Mesenchymal stem cell (in vitro differentiated cells and primary cell): ENCODE measurements around the gene SCN3A.

Source experiments
- DNase-seq: peaks from one replicate; pipeline ENCODE4 v3.0.0-alpha.2; 2013
- H2AFZ ChIP-seq: one replicate; pipeline ENCODE4 v1.6.1; 2013; ENCODE audit warnings: low read depth, mild to moderate bottlenecking, control low read depth, inconsistent platforms, low read length, moderate library complexity
- H2AK5ac ChIP-seq: 2 replicates; pipeline ENCODE4 v1.6.1; 2013; ENCODE audit warnings: low read length, moderate library complexity, mild to moderate bottlenecking, inconsistent platforms; ENCODE audit not compliant: severe bottlenecking
- H2BK120ac ChIP-seq: one replicate; pipeline ENCODE4 v1.6.1; 2013; ENCODE audit warnings: low read depth, mild to moderate bottlenecking, inconsistent platforms, low read length, moderate library complexity
- H2BK12ac ChIP-seq, 2 experiments: one replicate each; pipeline ENCODE4 v1.6.1; 2013; ENCODE audit warnings: inconsistent platforms in 2 of 2, low read length in 2 of 2, mild to moderate bottlenecking in 2 of 2, moderate library complexity in 2 of 2, control low read depth in 1 of 2
- H2BK15ac ChIP-seq: one replicate; pipeline ENCODE4 v1.6.1; 2013; ENCODE audit warnings: mild to moderate bottlenecking, low read depth, inconsistent platforms; ENCODE audit not compliant: poor library complexity, severe bottlenecking
- H2BK5ac ChIP-seq: 2 replicates; pipeline ENCODE4 v1.6.1; 2013; ENCODE audit warnings: low read depth, mild to moderate bottlenecking, low read length, control low read depth, inconsistent platforms; ENCODE audit not compliant: poor library complexity, severe bottlenecking
- H3K14ac ChIP-seq, 2 experiments: one replicate each; pipeline ENCODE4 v1.6.1; 2013; ENCODE audit warnings: inconsistent platforms in 2 of 2, low read length in 2 of 2, control low read depth in 1 of 2, mild to moderate bottlenecking in 1 of 2, moderate library complexity in 1 of 2
- H3K18ac ChIP-seq, 2 experiments: one replicate each; pipeline ENCODE4 v1.6.1; 2013; ENCODE audit warnings: inconsistent platforms in 2 of 2, low read length in 2 of 2, control low read depth in 1 of 2, low read depth in 1 of 2, mild to moderate bottlenecking in 1 of 2
- H3K23ac ChIP-seq, 2 experiments: one replicate each; pipeline ENCODE4 v1.6.1; 2013; ENCODE audit warnings: inconsistent platforms in 2 of 2, low read length in 2 of 2, mild to moderate bottlenecking in 2 of 2, moderate library complexity in 2 of 2, control low read depth in 1 of 2
- H3K27ac ChIP-seq: 2 replicates; pipeline ENCODE4 v1.5.1; 2013; ENCODE audit warnings: mild to moderate bottlenecking, moderate library complexity, low read length, control low read depth, inconsistent platforms; ENCODE audit not compliant: poor library complexity, severe bottlenecking
- H3K27me3 ChIP-seq, 2 experiments: 2 replicates each; pipeline versions ENCODE4 v1.6.1 to v1.7.0; 2013; ENCODE audit warnings: low read length in 2 of 2, mild to moderate bottlenecking in 2 of 2, moderate library complexity in 2 of 2, control low read depth in 1 of 2, inconsistent platforms in 1 of 2; ENCODE audit not compliant: control insufficient read depth in 1 of 2, insufficient read depth in 1 of 2
- H3K36me3 ChIP-seq, 2 experiments: 2 replicates each; pipeline versions ENCODE4 v1.6.1 to v1.7.0; 2013; ENCODE audit warnings: low read length in 2 of 2, control low read depth in 1 of 2, inconsistent platforms in 1 of 2, low read depth in 1 of 2, mild to moderate bottlenecking in 1 of 2; ENCODE audit not compliant: insufficient read depth in 2 of 2, control insufficient read depth in 1 of 2
- H3K4ac ChIP-seq, 2 experiments: one replicate each; pipeline ENCODE4 v1.6.1; 2013; ENCODE audit warnings: inconsistent platforms in 2 of 2, low read length in 2 of 2, mild to moderate bottlenecking in 2 of 2, moderate library complexity in 2 of 2, control low read depth in 1 of 2, low read depth in 1 of 2
- H3K4me1 ChIP-seq: 2 replicates; pipeline ENCODE4 v1.6.1; 2013; ENCODE audit warnings: low read depth, low read length, control low read depth; ENCODE audit not compliant: control insufficient read depth, insufficient read depth
- H3K4me2 ChIP-seq: 2 replicates; pipeline ENCODE4 v1.6.1; 2013; ENCODE audit warnings: low read length, mild to moderate bottlenecking, inconsistent platforms; ENCODE audit not compliant: poor library complexity, severe bottlenecking
- H3K4me3 ChIP-seq, 2 experiments: 2 replicates each; pipeline versions ENCODE4 v1.5.1 to v1.7.0; 2013; ENCODE audit warnings: low read length in 2 of 2, mild to moderate bottlenecking in 2 of 2, control low read depth in 1 of 2, low read depth in 1 of 2; ENCODE audit not compliant: insufficient read depth in 1 of 2
- H3K79me1 ChIP-seq: replicated peaks from 2 replicates; pipeline ENCODE4 v1.6.1; 2013; ENCODE audit warnings: mild to moderate bottlenecking, control low read depth, low read length, inconsistent platforms; ENCODE audit not compliant: poor library complexity, severe bottlenecking
- H3K9ac ChIP-seq: 2 replicates; pipeline ENCODE4 v1.7.0; 2013; ENCODE audit warnings: mild to moderate bottlenecking, low read length, moderate library complexity
- H3K9me3 ChIP-seq: 2 replicates; pipeline ENCODE4 v1.7.0; 2013; ENCODE audit warnings: mild to moderate bottlenecking, low read length; ENCODE audit not compliant: control insufficient read depth
- H4K8ac ChIP-seq: one replicate; pipeline ENCODE4 v1.6.1; 2013; ENCODE audit warnings: inconsistent platforms, mild to moderate bottlenecking, low read length, moderate library complexity
- H4K91ac ChIP-seq: one replicate; pipeline ENCODE4 v1.6.1; 2013; ENCODE audit warnings: mild to moderate bottlenecking, low read length, inconsistent platforms
- WGBS: methylation state at CpG from one replicate; pipeline ENCODE4 v1.1.7; 2013; ENCODE audit warnings: mixed read lengths; 5-methylcytosine and 5-hydroxymethylcytosine counted together

Gene SCN3A

GRCh38 chr2:165245081-165245793, 41.4 kb upstream of the SCN3A start:
- Histone ChIP-seq H3K4me3 (no peak overlapping the region), H3K4me2 (no peak overlapping the region), H3K14ac (no peak overlapping the region), H2BK15ac (no peak overlapping the region), H2BK12ac (no peak overlapping the region), H3K27me3 (no peaks in the 10 kb centered on the region), H3K27ac (no peak overlapping the region), H3K9me3 (no peaks in the 10 kb centered on the region), H4K91ac (no peak overlapping the region), H2AK5ac (no peak overlapping the region), H3K4ac (no peak overlapping the region), H3K79me1 (no peaks in the 10 kb centered on the region), H3K4me1 (no peaks in the 10 kb centered on the region), H3K36me3 (no peaks in the 10 kb centered on the region), H3K9ac (no peak overlapping the region), H2BK120ac (no peak overlapping the region), H2AFZ (no peak overlapping the region), H4K8ac (no peak overlapping the region), H3K23ac (no peak overlapping the region), H3K18ac (no peak overlapping the region), H2BK5ac (no peak overlapping the region)
- no peak for DNase-seq
- WGBS: 32% methylated on average over 4 of the region's 5 CpGs

DNA sequence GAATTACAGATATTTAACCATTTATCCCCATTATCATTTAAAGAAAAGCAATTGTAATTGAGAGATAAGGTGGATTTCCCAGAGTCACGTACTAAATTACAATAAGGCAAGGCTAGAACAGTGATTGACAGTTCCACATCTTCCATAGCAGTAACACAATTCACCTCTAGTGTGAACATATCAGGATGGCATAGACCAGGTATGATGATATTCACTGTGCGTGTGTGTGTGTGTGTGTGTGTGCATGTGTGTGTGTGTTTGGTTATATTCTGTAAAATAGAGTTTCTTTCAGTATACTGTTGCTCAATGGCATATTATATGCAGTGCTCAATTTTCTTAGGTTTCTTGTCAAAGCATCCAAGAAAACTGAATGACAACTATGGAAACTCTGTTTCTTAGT, 37.1 kb upstream of the SCN3A start:
- Histone ChIP-seq H3K18ac (no peak overlapping the region), H3K23ac (no peak overlapping the region), H2AFZ (no peak overlapping the region), H3K4ac (no peak overlapping the region), H3K9me3 (no peaks in the 10 kb centered on the region), H2BK15ac (no peak overlapping the region), H3K27ac (no peak overlapping the region), H2AK5ac (no peak overlapping the region), H3K9ac (no peak overlapping the region), H3K4me3 (no peak overlapping the region), H3K14ac (no peak overlapping the region), H2BK120ac (no peak overlapping the region), H3K36me3 (no peaks in the 10 kb centered on the region), H2BK12ac (no peak overlapping the region), H3K4me2 (no peak overlapping the region), H2BK5ac (no peak overlapping the region), H4K8ac (no peak overlapping the region), H4K91ac (no peak overlapping the region), H3K79me1 (no peaks in the 10 kb centered on the region), H3K4me1 (no peaks in the 10 kb centered on the region), H3K27me3 (no peaks in the 10 kb centered on the region)
- WGBS: 67% methylated on average over 1 of the region's 2 CpGs
- no peak for DNase-seq

GRCh38 chr2:165239856-165240515, 36.1 kb upstream of the SCN3A start:
- DNase-seq: no peak
- H3K9ac ChIP-seq: peak overlapping the region; percentile 25
- H3K4ac ChIP-seq: no peak overlapping the region
- no peak overlapping the region for H3K14ac ChIP-seq
- no peak overlapping the region for H4K91ac ChIP-seq
- H2BK120ac ChIP-seq: no peak overlapping the region
- no peak overlapping the region for H2AK5ac ChIP-seq
- H3K18ac ChIP-seq: no peak overlapping the region
- H2BK12ac ChIP-seq: no peak overlapping the region
- no peaks in the 10 kb centered on the region for H3K36me3 ChIP-seq
- H2AFZ ChIP-seq: no peak overlapping the region
- no peak overlapping the region for H3K23ac ChIP-seq
- no peak overlapping the region for H3K4me2 ChIP-seq
- 46% methylated on average over 1 of the region's 4 CpGs for WGBS
- no peak overlapping the region for H4K8ac ChIP-seq
- H3K27me3 ChIP-seq: no peaks in the 10 kb centered on the region
- no peaks in the 10 kb centered on the region for H3K9me3 ChIP-seq
- no peaks in the 10 kb centered on the region for H3K4me1 ChIP-seq
- H3K27ac ChIP-seq: no peak overlapping the region
- H3K4me3 ChIP-seq: peak overlapping the region in 1 of 2 experiments; percentile 14
- H2BK5ac ChIP-seq: no peak overlapping the region
- H3K79me1 ChIP-seq: no peaks in the 10 kb centered on the region
- no peak overlapping the region for H2BK15ac ChIP-seq

GRCh38 chr2:165239230-165239629, 35.4 kb upstream of the SCN3A start, which contains the start of gene SCN2A:
TSS of gene SCN2A (plus strand) at chr2:165239414. CDS start at chr2:165295824, 56,410 bp downstream.
- Histone ChIP-seq H3K9ac (peak within 1 kb of the TSS; percentile 25), H2BK12ac (no peak within 1 kb of the TSS), H3K23ac (no peak within 1 kb of the TSS), H3K36me3 (no peaks in the 10 kb centered on the region), H2BK5ac (no peak within 1 kb of the TSS), H3K79me1 (no peaks in the 10 kb centered on the region), H3K4me3 (peak within 1 kb of the TSS in 1 of 2 experiments; percentile 14), H2AFZ (no peak within 1 kb of the TSS), H3K4me1 (no peaks in the 10 kb centered on the region), H3K9me3 (no peaks in the 10 kb centered on the region), H3K4me2 (no peak within 1 kb of the TSS), H2BK120ac (no peak within 1 kb of the TSS), H3K14ac (no peak within 1 kb of the TSS), H2BK15ac (no peak within 1 kb of the TSS), H4K91ac (no peak within 1 kb of the TSS), H2AK5ac (no peak within 1 kb of the TSS), H3K27ac (no peak within 1 kb of the TSS), H3K18ac (no peak within 1 kb of the TSS), H4K8ac (no peak within 1 kb of the TSS), H3K27me3 (no peaks in the 10 kb centered on the region), H3K4ac (no peak within 1 kb of the TSS)
- peak; percentile 64 for DNase-seq
- 40% methylated on average over 2 of the region's 3 CpGs for WGBS
